HEK293 (cell line): ENCODE data around the gene PPP1R1B.
A peak's percentile ranks its signal among the peaks of the same experiment; 100 is the strongest.

ENCODE experiments used
- BCL11A ChIP-seq: fragments of 450-650 bp; formaldehyde crosslinking; IDR thresholded peaks from 2 replicates; pipeline ENCODE4 v1.5.1; 2016; ENCODE audit warnings: low read depth, missing biosample characterization, missing genetic modification characterization
- CTCF ChIP-seq: fragments of 450-650 bp; formaldehyde crosslinking; IDR thresholded peaks from 2 replicates; pipeline ENCODE4 v1.5.1; 2016; ENCODE audit warnings: missing biosample characterization, missing genetic modification characterization
- GFI1B ChIP-seq: fragments of 450-650 bp; formaldehyde crosslinking; IDR thresholded peaks from 2 replicates; pipeline ENCODE4 v1.5.1; 2016; ENCODE audit warnings: missing biosample characterization, missing genetic modification characterization
- PBX3 ChIP-seq: sonication (generic); formaldehyde crosslinking; IDR thresholded peaks from 2 replicates; pipeline ENCODE4 v1.8.1; 2022; ENCODE audit warnings: mild to moderate bottlenecking, moderate library complexity, missing genetic modification reagents
- PRDM1 ChIP-seq: fragments of 450-650 bp; formaldehyde crosslinking; IDR thresholded peaks from 2 replicates; pipeline ENCODE4; 2016; ENCODE audit warnings: missing biosample characterization, missing genetic modification characterization
- PRDM6 ChIP-seq: fragments of 450-650 bp; formaldehyde crosslinking; IDR thresholded peaks from 2 replicates; pipeline ENCODE4 v1.5.1; 2017; ENCODE audit warnings: missing biosample characterization, missing genetic modification characterization
- REST ChIP-seq: fragments of 450-650 bp; formaldehyde crosslinking; IDR thresholded peaks from 2 replicates; pipeline ENCODE4 v1.5.1; 2016; ENCODE audit warnings: missing biosample characterization, missing genetic modification characterization
- SP2 ChIP-seq: fragments of 450-650 bp; formaldehyde crosslinking; IDR thresholded peaks from 2 replicates; pipeline ENCODE4 v1.5.1; 2016; ENCODE audit warnings: missing biosample characterization, missing genetic modification characterization
- ZFP37 ChIP-seq: fragments of 450-650 bp; formaldehyde crosslinking; IDR thresholded peaks from 2 replicates; pipeline ENCODE4 v1.5.1; 2016; ENCODE audit warnings: missing biosample characterization, missing genetic modification characterization
- ZNF10 ChIP-seq: fragments of 450-650 bp; formaldehyde crosslinking; IDR thresholded peaks from 2 replicates; pipeline ENCODE4 v1.5.1; 2017; ENCODE audit warnings: missing biosample characterization, missing genetic modification characterization
- ZNF114 ChIP-seq: fragments of 450-650 bp; formaldehyde crosslinking; IDR thresholded peaks from 2 replicates; pipeline ENCODE4 v1.5.0; 2017; ENCODE audit warnings: missing biosample characterization, missing genetic modification characterization
- ZNF202 ChIP-seq: fragments of 450-650 bp; formaldehyde crosslinking; IDR thresholded peaks from 2 replicates; pipeline ENCODE4 v1.5.1; 2016; ENCODE audit warnings: missing biosample characterization, missing genetic modification characterization, borderline replicate concordance
- ZNF24 ChIP-seq: fragments of 450-650 bp; formaldehyde crosslinking; IDR thresholded peaks from 2 replicates; pipeline ENCODE4 v1.5.1; 2016; ENCODE audit warnings: missing biosample characterization, missing genetic modification characterization
- ZNF426 ChIP-seq: fragments of 450-650 bp; formaldehyde crosslinking; IDR thresholded peaks from 2 replicates; pipeline ENCODE4 v1.5.1; 2017; ENCODE audit warnings: missing biosample characterization, missing genetic modification characterization, mild to moderate bottlenecking, inconsistent platforms, moderate library complexity
- ZNF558 ChIP-seq: fragments of 450-650 bp; formaldehyde crosslinking; IDR thresholded peaks from 2 replicates; pipeline ENCODE4 v1.5.1; 2016; ENCODE audit warnings: missing biosample characterization, missing genetic modification characterization
- ZXDB ChIP-seq: fragments of 450-650 bp; formaldehyde crosslinking; IDR thresholded peaks from 2 replicates; pipeline ENCODE4 v1.5.1; 2016; ENCODE audit warnings: missing biosample characterization, missing genetic modification characterization
- TF ChIP-seq, protein P1 (sequence below): fragments of 450-650 bp; formaldehyde crosslinking; IDR thresholded peaks from 2 replicates; pipeline ENCODE4 v1.5.1; 2016; ENCODE audit warnings: missing biosample characterization, missing genetic modification characterization, low read depth
- TF ChIP-seq, protein P2 (sequence below): fragments of 450-650 bp; formaldehyde crosslinking; IDR thresholded peaks from 2 replicates; pipeline ENCODE4 v1.5.1; 2016; ENCODE audit warnings: missing biosample characterization, missing genetic modification characterization
- TF ChIP-seq, protein P3 (sequence below): fragments of 450-650 bp; formaldehyde crosslinking; conservative IDR thresholded peaks from 2 replicates; pipeline ENCODE4 v1.5.1; 2016; ENCODE audit warnings: low read depth, missing biosample characterization, missing genetic modification characterization

PPP1R1B gene

GRCh38 chr17:39621523-39622379 is 5.0 kb upstream of the PPP1R1B start (continued):
- TF ChIP-seq, protein P1, sequence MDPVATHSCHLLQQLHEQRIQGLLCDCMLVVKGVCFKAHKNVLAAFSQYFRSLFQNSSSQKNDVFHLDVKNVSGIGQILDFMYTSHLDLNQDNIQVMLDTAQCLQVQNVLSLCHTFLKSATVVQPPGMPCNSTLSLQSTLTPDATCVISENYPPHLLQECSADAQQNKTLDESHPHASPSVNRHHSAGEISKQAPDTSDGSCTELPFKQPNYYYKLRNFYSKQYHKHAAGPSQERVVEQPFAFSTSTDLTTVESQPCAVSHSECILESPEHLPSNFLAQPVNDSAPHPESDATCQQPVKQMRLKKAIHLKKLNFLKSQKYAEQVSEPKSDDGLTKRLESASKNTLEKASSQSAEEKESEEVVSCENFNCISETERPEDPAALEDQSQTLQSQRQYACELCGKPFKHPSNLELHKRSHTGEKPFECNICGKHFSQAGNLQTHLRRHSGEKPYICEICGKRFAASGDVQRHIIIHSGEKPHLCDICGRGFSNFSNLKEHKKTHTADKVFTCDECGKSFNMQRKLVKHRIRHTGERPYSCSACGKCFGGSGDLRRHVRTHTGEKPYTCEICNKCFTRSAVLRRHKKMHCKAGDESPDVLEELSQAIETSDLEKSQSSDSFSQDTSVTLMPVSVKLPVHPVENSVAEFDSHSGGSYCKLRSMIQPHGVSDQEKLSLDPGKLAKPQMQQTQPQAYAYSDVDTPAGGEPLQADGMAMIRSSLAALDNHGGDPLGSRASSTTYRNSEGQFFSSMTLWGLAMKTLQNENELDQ, result no peak
- TF ChIP-seq PRDM1 (tag by site-specific recombination) (peak; percentile 43; the same call in 1 of the 2 replicates), SP2 (tag by site-specific recombination) (no peak), PRDM6 (tag by site-specific recombination) (no peak), ZXDB (no peak), REST (tag by site-specific recombination) (peak; percentile 95), ZNF10 (tag by site-specific recombination) (0 out of 2 replicates have a peak, but pooled peaks have one; percentile 14), PBX3 (0 out of 2 replicates have a peak, but pooled peaks have one; percentile 37), ZNF114 (tag by site-specific recombination) (no peak), BCL11A (tag by site-specific recombination) (no peak), GFI1B (tag by site-specific recombination) (no peak), ZNF24 (tag by site-specific recombination) (peak; percentile 72; the same call in 1 of the 2 replicates), ZNF202 (tag by site-specific recombination) (no peak), CTCF (peak; percentile 99), ZNF558 (tag by site-specific recombination) (no peak), ZNF426 (tag by site-specific recombination) (no peak), ZFP37 (tag by site-specific recombination) (no peak)
- TF ChIP-seq, protein P2, sequence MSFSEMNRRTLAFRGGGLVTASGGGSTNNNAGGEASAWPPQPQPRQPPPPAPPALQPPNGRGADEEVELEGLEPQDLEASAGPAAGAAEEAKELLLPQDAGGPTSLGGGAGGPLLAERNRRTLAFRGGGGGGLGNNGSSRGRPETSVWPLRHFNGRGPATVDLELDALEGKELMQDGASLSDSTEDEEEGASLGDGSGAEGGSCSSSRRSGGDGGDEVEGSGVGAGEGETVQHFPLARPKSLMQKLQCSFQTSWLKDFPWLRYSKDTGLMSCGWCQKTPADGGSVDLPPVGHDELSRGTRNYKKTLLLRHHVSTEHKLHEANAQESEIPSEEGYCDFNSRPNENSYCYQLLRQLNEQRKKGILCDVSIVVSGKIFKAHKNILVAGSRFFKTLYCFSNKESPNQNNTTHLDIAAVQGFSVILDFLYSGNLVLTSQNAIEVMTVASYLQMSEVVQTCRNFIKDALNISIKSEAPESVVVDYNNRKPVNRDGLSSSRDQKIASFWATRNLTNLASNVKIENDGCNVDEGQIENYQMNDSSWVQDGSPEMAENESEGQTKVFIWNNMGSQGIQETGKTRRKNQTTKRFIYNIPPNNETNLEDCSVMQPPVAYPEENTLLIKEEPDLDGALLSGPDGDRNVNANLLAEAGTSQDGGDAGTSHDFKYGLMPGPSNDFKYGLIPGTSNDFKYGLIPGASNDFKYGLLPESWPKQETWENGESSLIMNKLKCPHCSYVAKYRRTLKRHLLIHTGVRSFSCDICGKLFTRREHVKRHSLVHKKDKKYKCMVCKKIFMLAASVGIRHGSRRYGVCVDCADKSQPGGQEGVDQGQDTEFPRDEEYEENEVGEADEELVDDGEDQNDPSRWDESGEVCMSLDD (tag by site-specific recombination), result no peak
- TF ChIP-seq, protein P3, sequence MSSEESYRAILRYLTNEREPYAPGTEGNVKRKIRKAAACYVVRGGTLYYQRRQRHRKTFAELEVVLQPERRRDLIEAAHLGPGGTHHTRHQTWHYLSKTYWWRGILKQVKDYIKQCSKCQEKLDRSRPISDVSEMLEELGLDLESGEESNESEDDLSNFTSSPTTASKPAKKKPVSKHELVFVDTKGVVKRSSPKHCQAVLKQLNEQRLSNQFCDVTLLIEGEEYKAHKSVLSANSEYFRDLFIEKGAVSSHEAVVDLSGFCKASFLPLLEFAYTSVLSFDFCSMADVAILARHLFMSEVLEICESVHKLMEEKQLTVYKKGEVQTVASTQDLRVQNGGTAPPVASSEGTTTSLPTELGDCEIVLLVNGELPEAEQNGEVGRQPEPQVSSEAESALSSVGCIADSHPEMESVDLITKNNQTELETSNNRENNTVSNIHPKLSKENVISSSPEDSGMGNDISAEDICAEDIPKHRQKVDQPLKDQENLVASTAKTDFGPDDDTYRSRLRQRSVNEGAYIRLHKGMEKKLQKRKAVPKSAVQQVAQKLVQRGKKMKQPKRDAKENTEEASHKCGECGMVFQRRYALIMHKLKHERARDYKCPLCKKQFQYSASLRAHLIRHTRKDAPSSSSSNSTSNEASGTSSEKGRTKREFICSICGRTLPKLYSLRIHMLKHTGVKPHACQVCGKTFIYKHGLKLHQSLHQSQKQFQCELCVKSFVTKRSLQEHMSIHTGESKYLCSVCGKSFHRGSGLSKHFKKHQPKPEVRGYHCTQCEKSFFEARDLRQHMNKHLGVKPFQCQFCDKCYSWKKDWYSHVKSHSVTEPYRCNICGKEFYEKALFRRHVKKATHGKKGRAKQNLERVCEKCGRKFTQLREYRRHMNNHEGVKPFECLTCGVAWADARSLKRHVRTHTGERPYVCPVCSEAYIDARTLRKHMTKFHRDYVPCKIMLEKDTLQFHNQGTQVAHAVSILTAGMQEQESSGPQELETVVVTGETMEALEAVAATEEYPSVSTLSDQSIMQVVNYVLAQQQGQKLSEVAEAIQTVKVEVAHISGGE, result no peak; the same call in 1 of the 2 replicates
